WTC11 (cell line): ENCODE data around the gene GH1. TPM values are rescaled to one million over a fixed set of nuclear protein-coding genes. Genes with fewer than 3 reads are reported as not detected.

Source experiments
- ATAC-seq: fragments of 200-7000 bp; cut with Tn5 transposase; 2 replicates; pipeline ENCODE4 v1.10.0; 2021; ENCODE audit warnings: mild to moderate bottlenecking, moderate library complexity
- CTCF ChIA-PET: fragments of 300-600 bp; sonication (Branson Sonifier 250); formaldehyde crosslinking; loops from one replicate; lab custom pipeline; 2021; ENCODE audit warnings: antibody characterized with exemption; lab: Charles Lee
- POLR2A ChIA-PET: fragments of 350-600 bp; sonication (Branson Sonifier 250); formaldehyde crosslinking; loops from one replicate; lab custom pipeline; 2021; ENCODE audit warnings: antibody characterized with exemption; lab: Charles Lee
- DNase-seq: peaks from one replicate; pipeline ENCODE4 v3.0.0; 2021; ENCODE audit warnings: low spot score
- H3K27ac Mint-ChIP-seq: 2 replicates; pipeline ENCODE4 v1.8.0; 2021; ENCODE audit warnings: mixed read lengths
- H3K27me3 Mint-ChIP-seq: 2 replicates; pipeline ENCODE4 v1.8.0; 2021; ENCODE audit warnings: low read depth, mild to moderate bottlenecking, moderate library complexity, mixed read lengths
- H3K36me3 Mint-ChIP-seq: 2 replicates; pipeline ENCODE4 v1.8.0; 2021; ENCODE audit warnings: mixed read lengths
- H3K4me1 Mint-ChIP-seq: 2 replicates; pipeline ENCODE4 v1.8.0; 2022; ENCODE audit warnings: mixed read lengths
- H3K4me3 Mint-ChIP-seq: 2 replicates; pipeline ENCODE4 v1.8.0; 2021; ENCODE audit warnings: mild to moderate bottlenecking, moderate library complexity, mixed read lengths
- H3K9me3 Mint-ChIP-seq: 2 replicates; pipeline ENCODE4 v1.8.0; 2021; ENCODE audit warnings: mixed read lengths
- ATF6 ChIP-seq: sonication (generic); formaldehyde crosslinking; IDR thresholded peaks from 2 replicates; pipeline ENCODE4 v1.8.1; 2023; ENCODE audit warnings: mild to moderate bottlenecking, missing genetic modification reagents
- CREM ChIP-seq: sonication (generic); formaldehyde crosslinking; IDR thresholded peaks from 2 replicates; pipeline ENCODE4 v1.8.1; 2022; ENCODE audit warnings: mild to moderate bottlenecking, missing genetic modification reagents, moderate library complexity
- ERG ChIP-seq: fragments of 250-450 bp; sonication (Bioruptor Pico); IDR thresholded peaks from 2 replicates; pipeline ENCODE4 v1.8.0; 2021; ENCODE audit warnings: mild to moderate bottlenecking
- GABPB1 ChIP-seq: sonication (generic); formaldehyde crosslinking; IDR thresholded peaks from 2 replicates; pipeline ENCODE4 v1.8.1; 2023; ENCODE audit warnings: mild to moderate bottlenecking, missing genetic modification reagents
- IRF2 ChIP-seq: sonication (generic); formaldehyde crosslinking; IDR thresholded peaks from 2 replicates; pipeline ENCODE4 v1.8.0; 2022; ENCODE audit warnings: low read depth, missing genetic modification reagents, borderline replicate concordance
- NR2C2 ChIP-seq: sonication (generic); formaldehyde crosslinking; IDR thresholded peaks from 2 replicates; pipeline ENCODE4 v1.8.0; 2022; ENCODE audit warnings: mild to moderate bottlenecking, missing genetic modification reagents
- NR3C1 ChIP-seq: sonication (generic); formaldehyde crosslinking; conservative IDR thresholded peaks from 2 replicates; pipeline ENCODE4 v1.8.1; 2023; ENCODE audit warnings: low read depth, mild to moderate bottlenecking, missing genetic modification reagents
- STAT6 ChIP-seq: sonication (generic); formaldehyde crosslinking; conservative IDR thresholded peaks from 2 replicates; pipeline ENCODE4 v1.8.1; 2023; ENCODE audit warnings: mild to moderate bottlenecking, low read depth, missing genetic modification reagents, moderate library complexity
- ZBTB43 ChIP-seq: sonication (generic); formaldehyde crosslinking; IDR thresholded peaks from 2 replicates; pipeline ENCODE4 v1.8.1; 2023; ENCODE audit warnings: mild to moderate bottlenecking, missing genetic modification reagents
- ZSCAN18 ChIP-seq: fragments of 250-450 bp; sonication (Bioruptor Pico); IDR thresholded peaks from 2 replicates; pipeline ENCODE4 v2.1.2; 2022; ENCODE audit warnings: mild to moderate bottlenecking, moderate library complexity
- total RNA-seq: library from RNA; stranded (reverse); gene quantifications from 3 replicates; pipeline ENCODE4 v1.2.3, GENCODE V29; 2021
- TF ChIP-seq, protein P1 (sequence below): sonication (generic); formaldehyde crosslinking; IDR thresholded peaks from 2 replicates; pipeline ENCODE4 v1.8.1; 2022; ENCODE audit warnings: low read depth, missing genetic modification reagents, borderline replicate concordance
- TF ChIP-seq, protein P2 (sequence below): sonication (generic); formaldehyde crosslinking; IDR thresholded peaks from 2 replicates; pipeline ENCODE4 v1.8.0; 2023; ENCODE audit warnings: missing genetic modification reagents, mild to moderate bottlenecking, borderline replicate concordance
- TF ChIP-seq, protein P3 (sequence below): sonication (generic); formaldehyde crosslinking; IDR thresholded peaks from 2 replicates; pipeline ENCODE4 v1.8.1; 2023; ENCODE audit warnings: mild to moderate bottlenecking, missing genetic modification reagents, borderline replicate concordance

GH1 gene
- total RNA-seq, 1 experiment from 2014 or later, result not detected

DNA sequence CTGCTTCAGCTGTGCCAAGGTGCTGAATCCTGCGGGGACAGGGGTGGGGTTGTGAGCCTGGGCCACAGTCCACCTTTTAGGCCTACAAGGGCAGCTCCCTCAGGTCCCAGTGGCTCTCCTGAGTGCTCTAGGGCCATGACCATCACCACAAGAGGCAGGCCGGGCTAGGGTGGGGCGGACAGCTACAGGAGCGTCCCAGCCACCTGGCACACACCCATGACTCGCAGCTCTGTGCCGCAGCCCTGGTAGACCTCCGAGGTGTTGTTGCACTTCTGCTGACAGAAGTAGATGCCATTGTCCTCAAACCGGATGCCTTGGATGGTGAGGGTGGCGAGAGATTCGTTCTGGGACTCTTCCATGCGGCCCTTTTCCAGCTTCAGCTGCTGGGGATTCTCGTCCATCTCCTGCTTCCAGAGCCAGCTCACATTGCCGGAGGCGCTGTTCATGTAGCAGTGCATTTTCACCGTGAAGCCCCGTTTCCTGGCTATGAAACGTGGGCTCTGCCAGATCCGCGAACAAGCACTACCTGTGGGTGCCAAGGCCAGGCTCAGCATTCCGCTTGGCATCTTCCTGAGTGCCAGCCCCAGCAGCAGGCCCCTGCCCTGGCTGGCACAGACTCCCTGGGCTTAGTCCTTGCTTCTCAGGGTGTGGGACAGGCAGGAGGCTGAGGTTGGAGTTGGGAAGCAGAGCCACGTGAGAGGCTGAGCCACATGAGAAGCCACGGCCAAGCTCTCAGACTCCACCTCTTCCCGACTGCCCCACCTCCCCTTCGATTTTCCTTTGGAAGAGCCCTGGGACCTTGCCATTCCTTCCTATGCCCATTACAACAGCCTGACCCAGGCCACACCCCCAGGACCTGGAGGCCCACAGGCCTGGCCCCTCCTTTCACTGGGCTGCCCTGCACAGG is 11.5 kb upstream of the GH1 start (continued):
- TF ChIP-seq ZBTB43 (CRISPR knock-in tag) (no peak), STAT6 (no peak)
- TF ChIP-seq, protein P1, sequence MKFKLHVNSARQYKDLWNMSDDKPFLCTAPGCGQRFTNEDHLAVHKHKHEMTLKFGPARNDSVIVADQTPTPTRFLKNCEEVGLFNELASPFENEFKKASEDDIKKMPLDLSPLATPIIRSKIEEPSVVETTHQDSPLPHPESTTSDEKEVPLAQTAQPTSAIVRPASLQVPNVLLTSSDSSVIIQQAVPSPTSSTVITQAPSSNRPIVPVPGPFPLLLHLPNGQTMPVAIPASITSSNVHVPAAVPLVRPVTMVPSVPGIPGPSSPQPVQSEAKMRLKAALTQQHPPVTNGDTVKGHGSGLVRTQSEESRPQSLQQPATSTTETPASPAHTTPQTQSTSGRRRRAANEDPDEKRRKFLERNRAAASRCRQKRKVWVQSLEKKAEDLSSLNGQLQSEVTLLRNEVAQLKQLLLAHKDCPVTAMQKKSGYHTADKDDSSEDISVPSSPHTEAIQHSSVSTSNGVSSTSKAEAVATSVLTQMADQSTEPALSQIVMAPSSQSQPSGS (CRISPR knock-in tag), result no peak
- TF ChIP-seq, protein P2, sequence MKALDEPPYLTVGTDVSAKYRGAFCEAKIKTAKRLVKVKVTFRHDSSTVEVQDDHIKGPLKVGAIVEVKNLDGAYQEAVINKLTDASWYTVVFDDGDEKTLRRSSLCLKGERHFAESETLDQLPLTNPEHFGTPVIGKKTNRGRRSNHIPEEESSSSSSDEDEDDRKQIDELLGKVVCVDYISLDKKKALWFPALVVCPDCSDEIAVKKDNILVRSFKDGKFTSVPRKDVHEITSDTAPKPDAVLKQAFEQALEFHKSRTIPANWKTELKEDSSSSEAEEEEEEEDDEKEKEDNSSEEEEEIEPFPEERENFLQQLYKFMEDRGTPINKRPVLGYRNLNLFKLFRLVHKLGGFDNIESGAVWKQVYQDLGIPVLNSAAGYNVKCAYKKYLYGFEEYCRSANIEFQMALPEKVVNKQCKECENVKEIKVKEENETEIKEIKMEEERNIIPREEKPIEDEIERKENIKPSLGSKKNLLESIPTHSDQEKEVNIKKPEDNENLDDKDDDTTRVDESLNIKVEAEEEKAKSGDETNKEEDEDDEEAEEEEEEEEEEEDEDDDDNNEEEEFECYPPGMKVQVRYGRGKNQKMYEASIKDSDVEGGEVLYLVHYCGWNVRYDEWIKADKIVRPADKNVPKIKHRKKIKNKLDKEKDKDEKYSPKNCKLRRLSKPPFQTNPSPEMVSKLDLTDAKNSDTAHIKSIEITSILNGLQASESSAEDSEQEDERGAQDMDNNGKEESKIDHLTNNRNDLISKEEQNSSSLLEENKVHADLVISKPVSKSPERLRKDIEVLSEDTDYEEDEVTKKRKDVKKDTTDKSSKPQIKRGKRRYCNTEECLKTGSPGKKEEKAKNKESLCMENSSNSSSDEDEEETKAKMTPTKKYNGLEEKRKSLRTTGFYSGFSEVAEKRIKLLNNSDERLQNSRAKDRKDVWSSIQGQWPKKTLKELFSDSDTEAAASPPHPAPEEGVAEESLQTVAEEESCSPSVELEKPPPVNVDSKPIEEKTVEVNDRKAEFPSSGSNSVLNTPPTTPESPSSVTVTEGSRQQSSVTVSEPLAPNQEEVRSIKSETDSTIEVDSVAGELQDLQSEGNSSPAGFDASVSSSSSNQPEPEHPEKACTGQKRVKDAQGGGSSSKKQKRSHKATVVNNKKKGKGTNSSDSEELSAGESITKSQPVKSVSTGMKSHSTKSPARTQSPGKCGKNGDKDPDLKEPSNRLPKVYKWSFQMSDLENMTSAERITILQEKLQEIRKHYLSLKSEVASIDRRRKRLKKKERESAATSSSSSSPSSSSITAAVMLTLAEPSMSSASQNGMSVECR, result no peak

GRCh38 chr17:63928966-63929695 is 10.5 kb upstream of the GH1 start:
- DNase-seq, result no peak
- ChIA-PET POLR2A (no interaction called here), CTCF (interaction anchor here (1.0 to 6.3 kb wide), 10 partner anchors 10 to 362 kb away, joined by 3 to 87 read pairs (median 6); partner anchors contain the start of genes CSHL1 and GH1)
- Mint-ChIP-seq H3K4me1 (peaks cover 18% of the 10 kb centered on the region), H3K36me3 (no peaks in the 10 kb centered on the region), H3K27ac (no peak overlapping the region), H3K4me3 (no peak overlapping the region), H3K27me3 (no peaks in the 10 kb centered on the region), H3K9me3 (no peaks in the 10 kb centered on the region)
- ATAC-seq, result no peak
- no peak for TF ChIP-seq IRF2 (CRISPR knock-in tag)
- no peak for TF ChIP-seq NR3C1
- TF ChIP-seq ATF6 (CRISPR knock-in tag), result no peak
- TF ChIP-seq ZSCAN18, result no peak
- TF ChIP-seq ERG (CRISPR knock-in tag), result no peak
- no peak for TF ChIP-seq CREM (CRISPR knock-in tag)
- no peak for TF ChIP-seq GABPB1
- TF ChIP-seq, protein P3, sequence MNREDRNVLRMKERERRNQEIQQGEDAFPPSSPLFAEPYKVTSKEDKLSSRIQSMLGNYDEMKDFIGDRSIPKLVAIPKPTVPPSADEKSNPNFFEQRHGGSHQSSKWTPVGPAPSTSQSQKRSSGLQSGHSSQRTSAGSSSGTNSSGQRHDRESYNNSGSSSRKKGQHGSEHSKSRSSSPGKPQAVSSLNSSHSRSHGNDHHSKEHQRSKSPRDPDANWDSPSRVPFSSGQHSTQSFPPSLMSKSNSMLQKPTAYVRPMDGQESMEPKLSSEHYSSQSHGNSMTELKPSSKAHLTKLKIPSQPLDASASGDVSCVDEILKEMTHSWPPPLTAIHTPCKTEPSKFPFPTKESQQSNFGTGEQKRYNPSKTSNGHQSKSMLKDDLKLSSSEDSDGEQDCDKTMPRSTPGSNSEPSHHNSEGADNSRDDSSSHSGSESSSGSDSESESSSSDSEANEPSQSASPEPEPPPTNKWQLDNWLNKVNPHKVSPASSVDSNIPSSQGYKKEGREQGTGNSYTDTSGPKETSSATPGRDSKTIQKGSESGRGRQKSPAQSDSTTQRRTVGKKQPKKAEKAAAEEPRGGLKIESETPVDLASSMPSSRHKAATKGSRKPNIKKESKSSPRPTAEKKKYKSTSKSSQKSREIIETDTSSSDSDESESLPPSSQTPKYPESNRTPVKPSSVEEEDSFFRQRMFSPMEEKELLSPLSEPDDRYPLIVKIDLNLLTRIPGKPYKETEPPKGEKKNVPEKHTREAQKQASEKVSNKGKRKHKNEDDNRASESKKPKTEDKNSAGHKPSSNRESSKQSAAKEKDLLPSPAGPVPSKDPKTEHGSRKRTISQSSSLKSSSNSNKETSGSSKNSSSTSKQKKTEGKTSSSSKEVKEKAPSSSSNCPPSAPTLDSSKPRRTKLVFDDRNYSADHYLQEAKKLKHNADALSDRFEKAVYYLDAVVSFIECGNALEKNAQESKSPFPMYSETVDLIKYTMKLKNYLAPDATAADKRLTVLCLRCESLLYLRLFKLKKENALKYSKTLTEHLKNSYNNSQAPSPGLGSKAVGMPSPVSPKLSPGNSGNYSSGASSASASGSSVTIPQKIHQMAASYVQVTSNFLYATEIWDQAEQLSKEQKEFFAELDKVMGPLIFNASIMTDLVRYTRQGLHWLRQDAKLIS (CRISPR knock-in tag), result no peak
- no peak for TF ChIP-seq NR2C2 (CRISPR knock-in tag)
